ENCODE results near the gene POLR2H.
A peak's percentile ranks its signal among the peaks of the same experiment; 100 is the strongest.

Gene POLR2H

DNA sequence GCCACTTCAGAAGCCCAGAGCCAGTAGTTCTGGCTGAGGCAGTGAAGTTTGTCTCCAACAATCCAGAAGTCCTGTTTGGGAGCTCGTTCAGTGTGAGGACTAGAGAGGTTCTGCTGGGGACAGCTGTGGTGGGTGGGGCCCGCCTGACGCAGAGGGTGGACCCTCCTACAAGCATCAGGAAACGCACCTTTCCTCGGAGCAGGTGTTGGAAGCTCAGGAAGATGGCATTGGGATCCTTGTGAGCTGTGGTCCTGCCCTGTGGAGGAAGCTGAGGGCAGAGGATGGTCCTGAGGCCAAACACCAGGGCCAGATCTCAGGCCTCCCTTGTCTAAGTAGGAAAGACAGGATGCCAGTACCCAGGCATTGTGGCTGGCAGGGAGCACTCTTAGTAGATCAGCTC, 11.4 kb downstream of the POLR2H start:
- Histone ChIP-seq H3K27ac (ENCODE audit: low read length) (no peak overlapping the region), H3K36me3 (ENCODE audit: control insufficient read depth, insufficient read depth, low read length) (peaks cover 8% of the 10 kb centered on the region; the same call in 1 of the 2 replicates), H3K9me3 (ENCODE audit: control insufficient read depth, insufficient read depth, low read length) (no peaks in the 10 kb centered on the region), H3K4me3 (ENCODE audit: low read length) (no peak overlapping the region), H3K27me3 (ENCODE audit: control insufficient read depth, insufficient read depth, low read length) (no peaks in the 10 kb centered on the region), H3K4me1 (ENCODE audit: control insufficient read depth, insufficient read depth, low read length) (peaks cover 1% of the 10 kb centered on the region; the same call in 1 of the 2 replicates)
- no CpG with 5 or more reads among the region's 5 CpGs for WGBS (ENCODE audit: insufficient coverage, insufficient read length)
- no peak for DNase-seq (ENCODE audit: low read depth, low spot score)

DNA sequence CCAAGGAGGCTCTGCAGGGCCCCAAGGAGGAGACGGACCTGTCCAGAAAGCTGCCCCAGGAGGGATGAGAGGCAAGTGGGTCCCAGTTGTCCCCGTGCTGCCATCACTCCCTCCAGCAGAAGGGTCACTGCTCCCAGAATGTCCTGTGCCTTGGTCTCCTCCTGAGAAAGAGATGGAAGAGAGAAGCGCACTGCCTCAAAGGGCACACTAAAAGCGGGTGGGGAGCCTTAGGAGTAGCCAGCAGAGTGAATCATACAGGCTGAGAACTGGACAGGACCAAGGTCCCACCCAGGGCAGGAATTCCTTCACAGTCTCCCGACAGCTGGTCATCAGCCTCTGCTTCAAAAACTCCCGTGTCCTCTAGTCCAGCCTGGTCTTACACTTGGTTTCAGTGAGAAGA, 11.9 kb downstream of the POLR2H start:
- Histone ChIP-seq H3K4me1 (ENCODE audit: control insufficient read depth, insufficient read depth, low read length) (peaks cover 2% of the 10 kb centered on the region; the same call in 1 of the 2 replicates), H3K4me3 (ENCODE audit: low read length) (no peak overlapping the region), H3K9me3 (ENCODE audit: control insufficient read depth, insufficient read depth, low read length) (no peaks in the 10 kb centered on the region), H3K36me3 (ENCODE audit: control insufficient read depth, insufficient read depth, low read length) (peaks cover 4% of the 10 kb centered on the region; the same call in 1 of the 2 replicates), H3K27me3 (ENCODE audit: control insufficient read depth, insufficient read depth, low read length) (no peaks in the 10 kb centered on the region), H3K27ac (ENCODE audit: low read length) (no peak overlapping the region)
- no peak for DNase-seq (ENCODE audit: low read depth, low spot score)
- WGBS (ENCODE audit: insufficient coverage, insufficient read length) = no CpG with 5 or more reads among the region's 6 CpGs

DNA sequence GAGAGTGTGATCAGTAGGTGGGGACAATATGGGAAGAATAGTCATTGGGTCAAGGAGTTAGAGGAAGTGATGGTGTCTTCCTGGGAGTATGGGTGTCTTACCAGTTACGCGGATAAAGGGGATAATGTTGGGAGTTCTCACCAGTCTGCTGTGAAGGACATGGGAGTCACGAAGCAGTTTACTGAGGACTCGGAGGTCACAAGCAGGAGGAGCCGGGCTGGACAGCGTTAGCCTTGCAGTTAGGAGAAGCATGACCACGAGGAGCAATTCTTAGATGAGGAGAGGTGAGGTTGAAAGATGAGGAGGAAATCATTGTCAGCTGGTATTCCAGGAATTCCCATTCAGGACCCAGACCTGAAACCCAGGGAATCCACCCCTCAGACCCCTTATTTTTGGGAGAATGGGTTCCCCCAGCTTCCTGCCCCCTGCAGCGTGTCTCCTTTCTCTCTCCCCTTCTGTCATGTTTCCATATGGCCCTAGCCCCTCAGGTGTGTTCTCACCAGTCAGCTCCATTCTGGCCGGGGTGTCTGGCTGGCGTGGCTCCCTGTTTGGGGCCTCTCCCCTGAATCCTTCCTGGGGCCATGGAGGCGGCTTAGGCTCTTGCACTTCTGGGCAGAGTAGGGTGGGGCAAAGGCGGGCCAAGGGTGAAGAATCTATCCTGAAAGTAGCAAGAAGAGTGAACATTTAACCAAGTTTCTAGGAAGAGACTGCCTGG, 14.4 kb downstream of the POLR2H start:
- Histone ChIP-seq H3K9me3 (ENCODE audit: control insufficient read depth, insufficient read depth, low read length) (no peaks in the 10 kb centered on the region), H3K36me3 (ENCODE audit: control insufficient read depth, insufficient read depth, low read length) (no peaks in the 10 kb centered on the region), H3K27ac (ENCODE audit: low read length) (no peak overlapping the region), H3K4me1 (ENCODE audit: control insufficient read depth, insufficient read depth, low read length) (peaks cover 2% of the 10 kb centered on the region), H3K27me3 (ENCODE audit: control insufficient read depth, insufficient read depth, low read length) (peaks cover 14% of the 10 kb centered on the region), H3K4me3 (ENCODE audit: low read length) (no peak overlapping the region)
- WGBS (ENCODE audit: insufficient coverage, insufficient read length) = no CpG with 5 or more reads among the region's 12 CpGs
- DNase-seq (ENCODE audit: low read depth, low spot score) = no peak

DNA sequence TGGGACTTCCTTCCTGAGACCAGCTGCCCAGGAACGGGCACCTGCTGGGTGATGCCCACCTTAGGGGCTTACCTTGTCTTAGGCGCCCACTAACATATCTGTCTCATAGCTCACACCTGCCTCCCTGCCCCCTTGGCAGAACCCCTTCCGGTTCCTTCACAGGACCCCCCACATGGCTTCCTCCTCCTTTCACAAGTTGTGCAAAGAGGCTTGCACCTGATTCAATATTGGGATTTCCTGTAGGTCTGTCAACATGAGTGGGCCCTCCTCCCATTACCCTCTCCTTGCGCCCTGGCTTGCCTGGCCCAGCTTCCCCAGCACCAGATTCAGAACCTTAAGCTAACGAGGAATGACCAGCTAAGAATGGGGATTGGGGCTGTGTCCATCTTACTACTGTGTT, 15.9 kb downstream of the POLR2H start:
- Histone ChIP-seq H3K36me3 (ENCODE audit: control insufficient read depth, insufficient read depth, low read length) (no peaks in the 10 kb centered on the region), H3K4me1 (ENCODE audit: control insufficient read depth, insufficient read depth, low read length) (peaks cover 2% of the 10 kb centered on the region), H3K27me3 (ENCODE audit: control insufficient read depth, insufficient read depth, low read length) (peaks cover 28% of the 10 kb centered on the region), H3K27ac (ENCODE audit: low read length) (no peak overlapping the region), H3K9me3 (ENCODE audit: control insufficient read depth, insufficient read depth, low read length) (no peaks in the 10 kb centered on the region), H3K4me3 (ENCODE audit: low read length) (no peak overlapping the region)
- WGBS (ENCODE audit: insufficient coverage, insufficient read length) = no CpG with 5 or more reads among the region's 5 CpGs
- no peak for DNase-seq (ENCODE audit: low read depth, low spot score)

DNA sequence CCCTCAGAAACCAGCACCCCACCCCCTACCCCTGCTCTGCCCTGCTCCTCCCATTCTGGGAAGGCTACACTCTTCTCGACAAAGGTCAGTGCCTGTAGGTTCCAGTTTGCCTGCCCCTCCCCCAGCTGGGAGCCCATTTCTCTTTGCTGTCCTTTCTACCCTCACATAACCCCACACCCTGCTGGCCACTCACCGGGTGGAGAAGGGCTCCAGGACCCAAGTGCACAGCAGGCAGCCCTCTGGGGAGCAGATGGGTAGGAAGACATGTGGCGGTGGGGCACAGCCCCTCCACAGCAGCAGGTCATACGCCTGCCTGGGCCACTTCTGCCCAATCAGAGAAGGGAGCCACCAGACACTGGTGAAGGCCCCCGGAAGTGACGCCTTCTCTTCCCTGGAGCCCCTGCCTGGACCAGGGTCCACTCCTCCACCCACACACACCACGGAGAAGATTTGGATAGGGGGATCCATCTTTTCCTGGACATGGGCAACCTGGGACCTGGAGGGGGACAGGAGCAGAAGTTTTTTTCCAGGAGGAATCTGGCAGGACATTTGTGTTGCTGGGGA, 16.5 kb downstream of the POLR2H start, which contains the start of gene THPO:
TSS of gene THPO (minus strand) at position 326 of the 564 bp plus-strand sequence. CDS start 1,948 bp downstream, outside the sequence.
- Histone ChIP-seq H3K27ac (ENCODE audit: low read length) (no peak within 1 kb of the TSS), H3K4me1 (ENCODE audit: control insufficient read depth, insufficient read depth, low read length) (peaks cover 2% of the 10 kb centered on the region), H3K36me3 (ENCODE audit: control insufficient read depth, insufficient read depth, low read length) (no peaks in the 10 kb centered on the region), H3K9me3 (ENCODE audit: control insufficient read depth, insufficient read depth, low read length) (no peaks in the 10 kb centered on the region), H3K27me3 (ENCODE audit: control insufficient read depth, insufficient read depth, low read length) (peaks cover 29% of the 10 kb centered on the region), H3K4me3 (ENCODE audit: low read length) (no peak within 1 kb of the TSS)
- no CpG with 5 or more reads among the region's 7 CpGs for WGBS (ENCODE audit: insufficient coverage, insufficient read length)
- no peak for DNase-seq (ENCODE audit: low read depth, low spot score)

DNA sequence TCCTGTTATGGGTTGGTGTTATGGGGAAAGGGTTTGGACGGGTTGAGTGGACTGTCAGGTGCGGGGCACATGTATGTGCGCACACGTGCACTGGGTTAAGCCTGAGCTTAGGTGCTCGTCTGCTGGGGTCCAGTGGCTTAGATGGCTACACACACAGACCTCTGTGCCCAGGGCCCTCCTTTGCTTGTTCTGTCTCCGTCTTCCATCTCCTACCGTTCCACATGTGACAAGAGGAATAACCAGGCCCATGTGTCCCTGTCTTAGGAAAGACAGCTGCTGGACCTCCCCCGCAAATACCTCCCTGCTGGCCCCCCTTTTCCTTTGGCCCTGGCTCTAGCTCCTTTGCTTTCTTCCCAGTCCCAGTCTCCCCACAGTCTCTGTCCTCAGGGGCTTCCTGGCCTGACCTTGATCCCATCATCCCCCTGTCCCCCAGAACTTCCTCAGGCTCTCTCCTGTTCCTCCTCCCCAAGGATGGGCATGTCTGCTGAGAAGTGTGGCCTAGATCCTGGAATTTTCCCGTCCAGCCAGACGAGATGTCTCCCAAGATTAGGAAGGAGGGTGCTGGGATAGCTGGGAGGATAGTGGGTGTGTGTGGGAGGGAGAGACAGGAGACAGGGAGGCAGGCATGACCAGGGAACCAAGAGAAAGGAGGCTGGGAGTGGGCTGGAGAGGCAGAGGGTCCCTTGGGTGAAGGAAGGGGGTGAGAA, 17.3 kb downstream of the POLR2H start:
- whole genome bisulfite sequencing (ENCODE audit: insufficient coverage, insufficient read length) = no CpG with 5 or more reads among the region's 10 CpGs
- no peak overlapping the region for H3K4me3 ChIP-seq (ENCODE audit: low read length)
- H3K4me1 ChIP-seq (ENCODE audit: control insufficient read depth, insufficient read depth, low read length) = peaks cover 2% of the 10 kb centered on the region
- no peaks in the 10 kb centered on the region for H3K9me3 ChIP-seq (ENCODE audit: control insufficient read depth, insufficient read depth, low read length)
- H3K36me3 ChIP-seq (ENCODE audit: control insufficient read depth, insufficient read depth, low read length) = no peaks in the 10 kb centered on the region
- no peak overlapping the region for H3K27ac ChIP-seq (ENCODE audit: low read length)
- DNase-seq (ENCODE audit: low read depth, low spot score) = no peak
- H3K27me3 ChIP-seq (ENCODE audit: control insufficient read depth, insufficient read depth, low read length) = peaks cover 29% of the 10 kb centered on the region

DNA sequence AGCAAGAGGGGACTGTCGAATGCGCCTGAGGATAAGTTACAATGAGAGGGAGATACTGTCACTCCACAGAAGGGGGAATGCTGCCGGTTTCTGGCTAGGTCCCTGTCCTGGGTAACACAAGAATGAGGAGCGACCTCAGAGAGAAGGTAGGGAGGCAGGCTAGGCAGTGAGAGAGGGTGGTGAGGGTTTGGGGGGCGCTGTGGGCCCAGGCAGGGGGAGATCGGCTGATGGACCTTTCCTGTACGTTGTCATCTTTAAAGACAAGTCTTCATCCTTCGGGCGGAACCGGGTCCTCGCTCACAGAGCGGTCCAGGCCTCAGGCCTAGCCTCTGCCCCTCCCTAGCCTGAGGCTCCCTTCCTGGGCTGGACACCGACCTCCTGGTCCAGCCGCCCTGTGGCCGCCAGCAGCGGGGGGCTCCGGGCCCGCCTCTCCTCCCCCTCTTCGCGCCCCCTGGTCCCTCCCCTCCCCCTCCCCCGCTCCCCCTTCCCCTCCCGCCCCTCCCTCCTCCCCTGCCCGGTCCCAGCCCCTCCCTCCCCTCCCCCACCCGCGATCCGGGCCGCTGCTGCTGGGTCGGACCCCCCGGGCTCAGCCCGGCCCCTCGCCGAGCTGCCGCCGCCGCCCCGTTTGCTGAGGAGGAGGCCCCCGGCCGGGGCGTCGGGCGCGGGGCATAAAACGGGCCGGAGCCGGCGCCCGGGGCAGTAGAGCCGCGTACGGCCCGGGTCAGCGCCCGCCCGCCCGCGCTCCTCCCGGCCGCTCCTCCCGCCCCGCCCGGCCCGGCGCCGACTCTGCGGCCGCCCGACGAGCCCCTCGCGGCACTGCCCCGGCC, 18.1 kb downstream of the POLR2H start, which contains the start of gene CHRD:
TSS of gene CHRD (plus strand) at position 697 of the 827 bp plus-strand sequence. CDS start 265 bp downstream, outside the sequence.
- peaks cover 29% of the 10 kb centered on the region for H3K27me3 ChIP-seq (ENCODE audit: control insufficient read depth, insufficient read depth, low read length)

DNA sequence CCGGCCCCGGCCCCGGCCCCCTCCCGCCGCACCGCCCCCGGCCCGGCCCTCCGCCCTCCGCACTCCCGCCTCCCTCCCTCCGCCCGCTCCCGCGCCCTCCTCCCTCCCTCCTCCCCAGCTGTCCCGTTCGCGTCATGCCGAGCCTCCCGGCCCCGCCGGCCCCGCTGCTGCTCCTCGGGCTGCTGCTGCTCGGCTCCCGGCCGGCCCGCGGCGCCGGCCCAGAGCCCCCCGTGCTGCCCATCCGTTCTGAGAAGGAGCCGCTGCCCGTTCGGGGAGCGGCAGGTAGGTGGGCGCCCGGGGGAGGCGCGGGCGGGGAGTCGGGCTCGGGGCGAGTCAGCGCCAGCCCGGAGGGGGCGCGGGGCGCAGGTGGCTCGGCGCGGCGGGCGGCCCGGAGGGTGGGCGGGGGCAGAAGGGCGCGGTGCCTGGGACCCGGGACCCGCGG, 18.7 kb downstream of the POLR2H start:
- no peak for DNase-seq (ENCODE audit: low read depth, low spot score)
- H3K27ac ChIP-seq (ENCODE audit: low read length) = no peak overlapping the region
- peak overlapping the region; percentile 65 for H3K4me3 ChIP-seq (ENCODE audit: low read length)
- H3K27me3 ChIP-seq (ENCODE audit: control insufficient read depth, insufficient read depth, low read length) = peaks cover 29% of the 10 kb centered on the region
- H3K4me1 ChIP-seq (ENCODE audit: control insufficient read depth, insufficient read depth, low read length) = peaks cover 2% of the 10 kb centered on the region
- H3K36me3 ChIP-seq (ENCODE audit: control insufficient read depth, insufficient read depth, low read length) = no peaks in the 10 kb centered on the region
- H3K9me3 ChIP-seq (ENCODE audit: control insufficient read depth, insufficient read depth, low read length) = no peaks in the 10 kb centered on the region
- WGBS (ENCODE audit: insufficient coverage, insufficient read length) = no CpG with 5 or more reads among the region's 62 CpGs

More for the DNA sequence above, 18.1 kb downstream of the POLR2H start, which contains the start of gene CHRD:
- Histone ChIP-seq H3K36me3 (ENCODE audit: control insufficient read depth, insufficient read depth, low read length) (no peaks in the 10 kb centered on the region), H3K4me1 (ENCODE audit: control insufficient read depth, insufficient read depth, low read length) (peaks cover 2% of the 10 kb centered on the region), H3K9me3 (ENCODE audit: control insufficient read depth, insufficient read depth, low read length) (no peaks in the 10 kb centered on the region), H3K27ac (ENCODE audit: low read length) (no peak within 1 kb of the TSS), H3K4me3 (ENCODE audit: low read length) (peak within 1 kb of the TSS; percentile 65)
- no peak for DNase-seq (ENCODE audit: low read depth, low spot score)
- no CpG with 5 or more reads among the region's 71 CpGs for whole genome bisulfite sequencing (ENCODE audit: insufficient coverage, insufficient read length)

DNA sequence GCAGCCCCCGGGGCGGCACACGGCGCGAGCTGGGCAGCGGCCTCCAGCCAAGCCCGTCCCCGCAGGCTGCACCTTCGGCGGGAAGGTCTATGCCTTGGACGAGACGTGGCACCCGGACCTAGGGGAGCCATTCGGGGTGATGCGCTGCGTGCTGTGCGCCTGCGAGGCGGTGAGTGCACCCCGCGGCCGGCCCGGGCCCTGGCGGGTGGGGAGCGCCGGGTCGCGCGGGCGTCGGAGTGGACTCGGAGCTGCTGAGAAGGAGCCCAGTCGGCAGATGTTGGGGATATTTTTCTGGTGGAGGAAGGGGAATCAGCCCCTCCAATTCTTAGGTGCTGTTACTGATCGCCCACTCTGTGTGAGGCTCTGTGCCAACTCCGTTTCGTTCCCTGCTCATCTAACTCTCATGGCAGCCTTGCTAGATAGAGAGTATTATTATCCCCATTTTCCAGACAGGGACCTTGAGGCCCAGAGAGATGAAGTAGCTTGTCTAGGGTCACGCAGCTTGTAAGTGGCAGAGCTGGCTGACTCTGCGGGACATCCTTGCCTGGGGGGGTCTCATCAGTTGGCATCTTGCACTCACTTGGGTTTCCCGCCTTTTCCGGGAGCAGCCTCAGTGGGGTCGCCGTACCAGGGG, 19.2 kb downstream of the POLR2H start:
- peak overlapping the region; percentile 65 for H3K4me3 ChIP-seq (ENCODE audit: low read length)
- no peaks in the 10 kb centered on the region for H3K9me3 ChIP-seq (ENCODE audit: control insufficient read depth, insufficient read depth, low read length)
- no CpG with 5 or more reads among the region's 42 CpGs for WGBS (ENCODE audit: insufficient coverage, insufficient read length)
- H3K27ac ChIP-seq (ENCODE audit: low read length) = no peak overlapping the region
- no peak for DNase-seq (ENCODE audit: low read depth, low spot score)
- H3K36me3 ChIP-seq (ENCODE audit: control insufficient read depth, insufficient read depth, low read length) = no peaks in the 10 kb centered on the region
- H3K4me1 ChIP-seq (ENCODE audit: control insufficient read depth, insufficient read depth, low read length) = peaks cover 2% of the 10 kb centered on the region
- H3K27me3 ChIP-seq (ENCODE audit: control insufficient read depth, insufficient read depth, low read length) = peaks cover 29% of the 10 kb centered on the region
